GM12878 (cell line): ENCODE measurements around the gene BPIFB4. TPM values are rescaled to one million over a fixed set of nuclear protein-coding genes. Genes with fewer than 3 reads are reported as not detected.

ENCODE experiments used
- ATAC-seq: fragments of 200-7000 bp; cut with Tn5 transposase; 3 replicates; pipeline ENCODE4 v1.9.1; 2020; ENCODE audit warnings: mild to moderate bottlenecking, moderate library complexity
- BruUV-seq: library from RNA; stranded (reverse); fragments of 400-500 nt; replicated peaks from 2 replicates; lab custom pipeline; 2021; lab: Mats Ljungman, UMichigan
- CTCF ChIA-PET: fragments of 300-600 bp; sonication (Branson Sonifier 250); formaldehyde crosslinking; extraction: SDS; loops from one replicate; lab custom pipeline; 2021; ENCODE audit warnings: inconsistent platforms; lab: Yijun Ruan, JAX
- POLR2A ChIA-PET: fragments of 350-600 bp; formaldehyde crosslinking; extraction: SDS; loops from one replicate; lab custom pipeline; 2021; ENCODE audit warnings: inconsistent platforms; lab: Charles Lee
- RAD21 ChIA-PET: fragments of 300-600 bp; sonication (Branson Sonifier 250); formaldehyde crosslinking; loops from one replicate; lab custom pipeline; 2023; ENCODE audit warnings: antibody characterized with exemption; ENCODE audit not compliant: unreplicated experiment; lab: Charles Lee
- SMC1A ChIA-PET: fragments of 300-600 bp; sonication (Branson Sonifier 250); formaldehyde crosslinking; loops from one replicate; lab custom pipeline; 2023; ENCODE audit not compliant: unreplicated experiment, uncharacterized antibody; lab: Charles Lee
- DNase-seq: peaks from one replicate; pipeline ENCODE4 v3.0.0-alpha.2; 2011; ENCODE audit warnings: low read depth, low spot score
- FAIRE-seq: peaks from 3 replicates; lab custom pipeline; 2011; peaks lifted over from hg19 to GRCh38; lab: Jason Lieb, UNC
- H2AFZ ChIP-seq: 2 replicates; pipeline ENCODE4 v1.6.0; 2011; ENCODE audit warnings: low read depth, low read length, control low read depth; ENCODE audit not compliant: control insufficient read depth
- H3K27ac ChIP-seq: 2 replicates; pipeline ENCODE4 v1.5.1; 2011; ENCODE audit warnings: control low read depth; ENCODE audit not compliant: control insufficient read depth, insufficient read depth
- H3K27me3 ChIP-seq, 2 experiments: replicated peaks in 1 of 2; 2 replicates each; pipeline versions ENCODE4 v1.6.0 to v1.6.1; 2011; ENCODE audit warnings: low read length in 1 of 2; ENCODE audit not compliant: control insufficient read depth in 2 of 2, insufficient read depth in 2 of 2
- H3K36me3 ChIP-seq, 2 experiments: 2 replicates each; pipeline ENCODE4 v1.5.1; 2011; ENCODE audit warnings: low read length in 1 of 2; ENCODE audit not compliant: control insufficient read depth in 2 of 2, insufficient read depth in 2 of 2
- H3K4me1 ChIP-seq: 2 replicates; pipeline ENCODE4 v1.6.1; 2011; ENCODE audit warnings: mild to moderate bottlenecking, low read length, moderate library complexity, mixed read lengths; ENCODE audit not compliant: control insufficient read depth, insufficient read depth
- H3K4me2 ChIP-seq: 2 replicates; pipeline ENCODE4 v1.6.0; 2011; ENCODE audit warnings: control low read depth; ENCODE audit not compliant: control insufficient read depth, insufficient read depth
- H3K4me3 ChIP-seq: fragments of 200-600 bp; sonication (generic); 2 replicates; pipeline ENCODE4 v1.5.1; 2016
- H3K79me2 ChIP-seq: 2 replicates; pipeline ENCODE4 v1.6.0; 2011; ENCODE audit warnings: low read length; ENCODE audit not compliant: control insufficient read depth, insufficient read depth
- H3K9ac ChIP-seq: 2 replicates; pipeline ENCODE4 v1.8.0; 2011; ENCODE audit warnings: low read length, control low read depth, mixed read lengths; ENCODE audit not compliant: control insufficient read depth, insufficient read depth
- H3K9me3 ChIP-seq: replicated peaks from 3 replicates; pipeline ENCODE4 v1.5.1; 2011; ENCODE audit warnings: mild to moderate bottlenecking, low read length; ENCODE audit not compliant: control insufficient read depth, insufficient read depth
- H4K20me1 ChIP-seq: 2 replicates; pipeline ENCODE4 v1.6.0; 2011; ENCODE audit not compliant: control insufficient read depth, insufficient read depth
- ASH2L ChIP-seq: fragments of 300-600, 200-600 bp; sonication (generic); IDR thresholded peaks from 2 replicates; pipeline ENCODE4 v1.6.1; 2017; ENCODE audit warnings: low read depth, mild to moderate bottlenecking, borderline replicate concordance
- CHD1 ChIP-seq: IDR thresholded peaks from 2 replicates; pipeline ENCODE4 v1.6.1; 2012; ENCODE audit warnings: low read depth, low read length, improper control_type of control experiment
- ESRRA ChIP-seq: IDR thresholded peaks from 2 replicates; pipeline ENCODE4 v1.6.1; 2012; ENCODE audit warnings: mild to moderate bottlenecking, low read length, improper control_type of control experiment
- KAT2A ChIP-seq: conservative IDR thresholded peaks from 2 replicates; pipeline ENCODE4 v1.6.1; 2011; ENCODE audit warnings: low read depth, low read length; ENCODE audit not compliant: control insufficient read depth
- KLF5 ChIP-seq: fragments of 450-650 bp; IDR thresholded peaks from 2 replicates; pipeline ENCODE4 v1.6.1; 2014; ENCODE audit warnings: mild to moderate bottlenecking; ENCODE audit not compliant: partially characterized antibody
- NR2F1 ChIP-seq: fragments of 450-650 bp; conservative IDR thresholded peaks from 2 replicates; pipeline ENCODE4 v1.6.1; 2017; ENCODE audit warnings: mild to moderate bottlenecking
- SMC3 ChIP-seq: IDR thresholded peaks from 2 replicates; pipeline ENCODE4 v1.6.1; 2011; ENCODE audit warnings: low read length, improper control_type of control experiment, borderline replicate concordance
- WGBS: methylation state at CpG from one replicate; pipeline ENCODE4 v1.1.6; 2016; ENCODE audit warnings: low lambda C conversion rate; ENCODE audit not compliant: insufficient replicate concordance, insufficient coverage; ENCODE audit errors: missing lambda C conversion rate; 5-methylcytosine and 5-hydroxymethylcytosine counted together
- in situ Hi-C: fragments of 300-500 bp; cut with MboI; formaldehyde crosslinking; loops from 9 replicates; pipeline ENCODE4 v1.14.3; 2018; ENCODE audit warnings: mixed read lengths
- intact Hi-C: fragments of 100-400 bp; cut with micrococcal nuclease; formaldehyde crosslinking; loops from one replicate; pipeline ENCODE4 v1.14.2; 2022; ENCODE audit not compliant: unreplicated experiment
- polyA plus RNA-seq, 11 experiments: library from polyadenylated mRNA; depleted of rRNA in 4 of 11; unstranded in 6 of 11; stranded (reverse) in 5 of 11; fragments of >200 nt; fragmentation: Nextera tagmentation in 4 of 11; fragmentation: Illumina TruSeq in 1 of 11; extraction: Ambion mirVana in 4 of 11; extraction: Trizol in 1 of 11; gene quantifications; 1 replicate in 1 of 11; 2 replicates in 10 of 11; pipeline versions ENCODE4 v1.2.1 to v1.2.3, GENCODE V29; 2011 to 2016; ENCODE audit warnings: inconsistent platforms in 2 of 11, missing spikeins in 2 of 11, low read depth in 1 of 11
- total RNA-seq, 4 experiments: library from RNA; depleted of rRNA in 3 of 4; stranded (reverse); fragments of >200 nt in 3 of 4; fragmentation: Illumina TruSeq in 1 of 4; extraction: Trizol in 1 of 4; gene quantifications; 2 replicates each; pipeline versions ENCODE4 v1.2.1 to v1.2.3, GENCODE V29; 2013 to 2021
- TF ChIP-seq, protein P1 (sequence below): IDR thresholded peaks from 2 replicates; pipeline ENCODE4 v1.6.1; 2012; ENCODE audit warnings: low read depth, low read length, improper control_type of control experiment
- TF ChIP-seq, protein P2 (sequence below): fragments of 450-650 bp; IDR thresholded peaks from 2 replicates; pipeline ENCODE4 v1.6.1; 2017; ENCODE audit warnings: mild to moderate bottlenecking, moderate library complexity
- TF ChIP-seq, protein P3 (sequence below): fragments of 450-650 bp; IDR thresholded peaks from 2 replicates; pipeline ENCODE4 v1.6.1; 2017; ENCODE audit warnings: borderline replicate concordance
- TF ChIP-seq, protein P4 (sequence below): IDR thresholded peaks from 2 replicates; pipeline ENCODE4 v1.6.1; 2012; ENCODE audit warnings: low read length, inconsistent platforms

Gene BPIFB4
- total and polyA plus RNA-seq, 10 of the 15 experiments (the other 5 are each of a cell fraction or from before 2014, with no cell fraction given) = 0.12 TPM; not detected in 9

DNA sequence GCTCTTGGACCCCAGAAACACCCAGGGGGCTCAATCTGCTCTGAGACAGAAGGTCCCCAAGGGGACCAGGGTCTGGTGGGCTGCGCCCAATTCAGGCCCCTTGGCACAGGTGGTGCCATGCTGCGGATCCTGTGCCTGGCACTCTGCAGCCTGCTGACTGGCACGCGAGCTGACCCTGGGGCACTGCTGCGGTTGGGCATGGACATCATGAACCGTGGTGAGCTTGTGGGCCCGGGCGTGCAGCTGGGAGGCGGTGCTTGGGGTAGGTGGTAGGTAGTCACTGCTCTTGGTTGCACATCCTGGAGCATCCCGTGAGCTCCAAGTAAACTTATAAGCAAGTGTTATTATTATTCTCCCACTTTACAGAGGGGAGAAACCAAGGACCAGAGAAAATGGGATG lies 47.9 kb upstream of the BPIFB4 start, which contains the start of gene BPIFB6 (continued):
- TF ChIP-seq, protein P1, sequence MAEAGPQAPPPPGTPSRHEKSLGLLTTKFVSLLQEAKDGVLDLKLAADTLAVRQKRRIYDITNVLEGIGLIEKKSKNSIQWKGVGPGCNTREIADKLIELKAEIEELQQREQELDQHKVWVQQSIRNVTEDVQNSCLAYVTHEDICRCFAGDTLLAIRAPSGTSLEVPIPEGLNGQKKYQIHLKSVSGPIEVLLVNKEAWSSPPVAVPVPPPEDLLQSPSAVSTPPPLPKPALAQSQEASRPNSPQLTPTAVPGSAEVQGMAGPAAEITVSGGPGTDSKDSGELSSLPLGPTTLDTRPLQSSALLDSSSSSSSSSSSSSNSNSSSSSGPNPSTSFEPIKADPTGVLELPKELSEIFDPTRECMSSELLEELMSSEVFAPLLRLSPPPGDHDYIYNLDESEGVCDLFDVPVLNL = no peak
- TF ChIP-seq ASH2L (no peak), KLF5 (no peak)
- TF ChIP-seq, protein P2, sequence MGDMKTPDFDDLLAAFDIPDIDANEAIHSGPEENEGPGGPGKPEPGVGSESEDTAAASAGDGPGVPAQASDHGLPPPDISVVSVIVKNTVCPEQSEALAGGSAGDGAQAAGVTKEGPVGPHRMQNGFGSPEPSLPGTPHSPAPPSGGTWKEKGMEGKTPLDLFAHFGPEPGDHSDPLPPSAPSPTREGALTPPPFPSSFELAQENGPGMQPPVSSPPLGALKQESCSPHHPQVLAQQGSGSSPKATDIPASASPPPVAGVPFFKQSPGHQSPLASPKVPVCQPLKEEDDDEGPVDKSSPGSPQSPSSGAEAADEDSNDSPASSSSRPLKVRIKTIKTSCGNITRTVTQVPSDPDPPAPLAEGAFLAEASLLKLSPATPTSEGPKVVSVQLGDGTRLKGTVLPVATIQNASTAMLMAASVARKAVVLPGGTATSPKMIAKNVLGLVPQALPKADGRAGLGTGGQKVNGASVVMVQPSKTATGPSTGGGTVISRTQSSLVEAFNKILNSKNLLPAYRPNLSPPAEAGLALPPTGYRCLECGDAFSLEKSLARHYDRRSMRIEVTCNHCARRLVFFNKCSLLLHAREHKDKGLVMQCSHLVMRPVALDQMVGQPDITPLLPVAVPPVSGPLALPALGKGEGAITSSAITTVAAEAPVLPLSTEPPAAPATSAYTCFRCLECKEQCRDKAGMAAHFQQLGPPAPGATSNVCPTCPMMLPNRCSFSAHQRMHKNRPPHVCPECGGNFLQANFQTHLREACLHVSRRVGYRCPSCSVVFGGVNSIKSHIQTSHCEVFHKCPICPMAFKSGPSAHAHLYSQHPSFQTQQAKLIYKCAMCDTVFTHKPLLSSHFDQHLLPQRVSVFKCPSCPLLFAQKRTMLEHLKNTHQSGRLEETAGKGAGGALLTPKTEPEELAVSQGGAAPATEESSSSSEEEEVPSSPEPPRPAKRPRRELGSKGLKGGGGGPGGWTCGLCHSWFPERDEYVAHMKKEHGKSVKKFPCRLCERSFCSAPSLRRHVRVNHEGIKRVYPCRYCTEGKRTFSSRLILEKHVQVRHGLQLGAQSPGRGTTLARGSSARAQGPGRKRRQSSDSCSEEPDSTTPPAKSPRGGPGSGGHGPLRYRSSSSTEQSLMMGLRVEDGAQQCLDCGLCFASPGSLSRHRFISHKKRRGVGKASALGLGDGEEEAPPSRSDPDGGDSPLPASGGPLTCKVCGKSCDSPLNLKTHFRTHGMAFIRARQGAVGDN = no peak

DNA sequence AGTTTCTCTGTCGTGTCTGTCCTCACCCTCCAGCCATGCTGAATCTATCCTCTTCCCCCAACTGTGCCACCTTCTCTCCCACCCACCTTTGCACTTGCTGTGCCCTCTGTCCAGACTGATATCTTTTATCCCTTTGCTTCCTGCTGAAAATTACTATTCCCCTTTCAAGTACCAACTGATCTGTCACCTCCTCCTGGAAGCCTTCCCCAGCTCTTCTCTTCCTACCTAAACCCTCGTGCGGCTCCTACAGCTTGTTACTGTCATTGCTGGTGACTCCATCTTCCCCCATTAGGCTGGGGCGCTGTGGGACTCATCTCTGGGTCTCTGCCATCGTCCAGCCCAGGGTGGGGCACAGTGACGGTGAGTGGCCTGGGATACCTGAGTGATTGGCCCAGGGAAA lies 46.9 kb upstream of the BPIFB4 start:
- ChIA-PET RAD21 (no interaction called here), SMC1A (no interaction called here), POLR2A (no interaction called here), CTCF (no interaction called here)
- Histone ChIP-seq H3K4me3 (no peak overlapping the region), H3K27ac (no peak overlapping the region), H3K79me2 (no peaks in the 10 kb centered on the region), H3K4me2 (no peak overlapping the region), H3K9me3 (no peaks in the 10 kb centered on the region), H3K27me3 (peaks cover 0 to 1% of the 10 kb centered on the region in 2 experiments; a peak in 1 of 4 replicates), H3K36me3 (no peaks in the 10 kb centered on the region), H3K9ac (no peak overlapping the region), H2AFZ (no peak overlapping the region), H4K20me1 (no peaks in the 10 kb centered on the region), H3K4me1 (no peaks in the 10 kb centered on the region)
- ATAC-seq (no peak), FAIRE-seq (no peak), DNase-seq (no peak)
- 15% methylated on average over 6 of the region's 6 CpGs for WGBS
- BruUV-seq = no TSS peak
- intact Hi-C loops (no loop called here), in situ Hi-C loops (no loop called here)
- TF ChIP-seq ESRRA (no peak), CHD1 (no peak), NR2F1 (no peak), ASH2L (no peak), KLF5 (no peak), SMC3 (no peak), KAT2A (no peak)
- TF ChIP-seq, protein P3, sequence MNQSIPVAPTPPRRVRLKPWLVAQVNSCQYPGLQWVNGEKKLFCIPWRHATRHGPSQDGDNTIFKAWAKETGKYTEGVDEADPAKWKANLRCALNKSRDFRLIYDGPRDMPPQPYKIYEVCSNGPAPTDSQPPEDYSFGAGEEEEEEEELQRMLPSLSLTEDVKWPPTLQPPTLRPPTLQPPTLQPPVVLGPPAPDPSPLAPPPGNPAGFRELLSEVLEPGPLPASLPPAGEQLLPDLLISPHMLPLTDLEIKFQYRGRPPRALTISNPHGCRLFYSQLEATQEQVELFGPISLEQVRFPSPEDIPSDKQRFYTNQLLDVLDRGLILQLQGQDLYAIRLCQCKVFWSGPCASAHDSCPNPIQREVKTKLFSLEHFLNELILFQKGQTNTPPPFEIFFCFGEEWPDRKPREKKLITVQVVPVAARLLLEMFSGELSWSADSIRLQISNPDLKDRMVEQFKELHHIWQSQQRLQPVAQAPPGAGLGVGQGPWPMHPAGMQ = no peak
- TF ChIP-seq, protein P4, sequence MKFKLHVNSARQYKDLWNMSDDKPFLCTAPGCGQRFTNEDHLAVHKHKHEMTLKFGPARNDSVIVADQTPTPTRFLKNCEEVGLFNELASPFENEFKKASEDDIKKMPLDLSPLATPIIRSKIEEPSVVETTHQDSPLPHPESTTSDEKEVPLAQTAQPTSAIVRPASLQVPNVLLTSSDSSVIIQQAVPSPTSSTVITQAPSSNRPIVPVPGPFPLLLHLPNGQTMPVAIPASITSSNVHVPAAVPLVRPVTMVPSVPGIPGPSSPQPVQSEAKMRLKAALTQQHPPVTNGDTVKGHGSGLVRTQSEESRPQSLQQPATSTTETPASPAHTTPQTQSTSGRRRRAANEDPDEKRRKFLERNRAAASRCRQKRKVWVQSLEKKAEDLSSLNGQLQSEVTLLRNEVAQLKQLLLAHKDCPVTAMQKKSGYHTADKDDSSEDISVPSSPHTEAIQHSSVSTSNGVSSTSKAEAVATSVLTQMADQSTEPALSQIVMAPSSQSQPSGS = no peak
